Kasumi-1 (cell line): ENCODE results near the gene TMEM273.

Experiments used
- DNase-seq, 2 experiments: peaks; one replicate each; lab custom pipeline; 2025; lab: John Stamatoyannopoulos, UW

The TMEM273 gene

GRCh38 chr10:49187950-49188761, at the start of gene TMEM273:
Gene TMEM273, minus strand, starts transcription at chr10:49188391. Its CDS starts 55 bp downstream, at chr10:49188336.
- DNase-seq: peak; percentile 96 to 97

GRCh38 chr10:49237985-49238384, 49.8 kb upstream of the TMEM273 start:
- DNase-seq: peak in 1 of 2 experiments; percentile 12

- no peak for DNase-seq
These were observed 47.2 kb upstream of the TMEM273 start for GRCh38 chr10:49235392-49235791.

GRCh38 chr10:49231086-49231820, 43.1 kb upstream of the TMEM273 start:
- DNase-seq: no peak

GRCh38 chr10:49230004-49230403, 41.8 kb upstream of the TMEM273 start:
- no peak for DNase-seq

- DNase-seq: no peak
These were observed 40.5 kb upstream of the TMEM273 start for GRCh38 chr10:49228677-49229076.

- DNase-seq: no peak
These were observed 39.2 kb upstream of the TMEM273 start for GRCh38 chr10:49227406-49227805.

- DNase-seq: no peak
These were observed 38.4 kb upstream of the TMEM273 start for GRCh38 chr10:49226594-49226993.

- DNase-seq: no peak
These were observed 37.2 kb upstream of the TMEM273 start for GRCh38 chr10:49225218-49225876.

- no peak for DNase-seq
These were observed 35.0 kb upstream of the TMEM273 start for GRCh38 chr10:49223205-49223604.

- no peak for DNase-seq
These were observed 34.0 kb upstream of the TMEM273 start for GRCh38 chr10:49222170-49222569.

- DNase-seq: no peak
These were observed 32.5 kb upstream of the TMEM273 start for GRCh38 chr10:49220679-49221078.

GRCh38 chr10:49220031-49220430, 31.8 kb upstream of the TMEM273 start:
- no peak for DNase-seq

- DNase-seq: no peak
These were observed 31.1 kb upstream of the TMEM273 start for GRCh38 chr10:49219248-49219647.

- no peak for DNase-seq
These were observed 30.3 kb upstream of the TMEM273 start for GRCh38 chr10:49218480-49218879.

- DNase-seq: no peak
These were observed 29.5 kb upstream of the TMEM273 start for GRCh38 chr10:49217645-49218044.

GRCh38 chr10:49213211-49213610, 25.0 kb upstream of the TMEM273 start:
- DNase-seq: no peak

- DNase-seq: peak; percentile 20 to 22
These were observed 24.6 kb upstream of the TMEM273 start for GRCh38 chr10:49212783-49213182.

- peak; percentile 72 to 80 for DNase-seq
These were observed 23.9 kb upstream of the TMEM273 start for GRCh38 chr10:49212076-49212475.

- no peak for DNase-seq
These were observed 20.8 kb upstream of the TMEM273 start for GRCh38 chr10:49208996-49209395.

- no peak for DNase-seq
These were observed 19.8 kb upstream of the TMEM273 start for GRCh38 chr10:49207936-49208487.

GRCh38 chr10:49207113-49207512, 18.9 kb upstream of the TMEM273 start:
- DNase-seq: no peak
